CD4-positive, alpha-beta T cell (primary cell): Measurements from ENCODE around the gene FGB. TPM values are rescaled to one million over a fixed set of nuclear protein-coding genes. Genes with fewer than 3 reads are reported as not detected.

Experiments used
- ATAC-seq: fragments of 200-7000 bp; cut with Tn5 transposase; one replicate; pipeline ENCODE4 v1.10.0; 2022; ENCODE audit warnings: mild to moderate bottlenecking; ENCODE audit not compliant: poor library complexity
- CTCF ChIA-PET: fragments of 350-600 bp; sonication (Branson Sonifier 250); formaldehyde crosslinking; loops from one replicate; lab custom pipeline; 2021; ENCODE audit warnings: antibody characterized with exemption, inconsistent platforms; lab: Charles Lee
- POLR2A ChIA-PET: fragments of 350-600 bp; sonication (Branson Sonifier 250); formaldehyde crosslinking; loops from one replicate; lab custom pipeline; 2021; ENCODE audit warnings: antibody characterized with exemption, inconsistent platforms; lab: Charles Lee
- DNase-seq, 14 experiments: peaks; one replicate each; pipeline ENCODE4 v3.0.0-alpha.2; 2013 to 2020; ENCODE audit warnings: mixed read lengths in 2 of 14
- H3K27ac ChIP-seq, 2 donors: one replicate each; pipeline versions ENCODE4 v1.5.1 to v1.7.0; 2013; ENCODE audit warnings: low read length in 2 of 2, low read depth in 1 of 2, mild to moderate bottlenecking in 1 of 2
- H3K27me3 ChIP-seq, 2 experiments: 1 replicate in 1 of 2; 2 replicates in 1 of 2; pipeline versions ENCODE4 v1.6.1 to v1.7.0; 2013; ENCODE audit warnings: low read length in 2 of 2, control low read depth in 1 of 2, mild to moderate bottlenecking in 1 of 2, moderate library complexity in 1 of 2; ENCODE audit not compliant: insufficient read depth in 2 of 2, control insufficient read depth in 1 of 2
- H3K36me3 ChIP-seq: one replicate; pipeline ENCODE4 v1.6.1; 2013; ENCODE audit warnings: low read length, control low read depth; ENCODE audit not compliant: insufficient read depth
- H3K4me1 ChIP-seq: one replicate; pipeline ENCODE4 v1.6.1; 2013; ENCODE audit warnings: low read length, control low read depth; ENCODE audit not compliant: insufficient read depth
- H3K4me3 ChIP-seq: one replicate; pipeline ENCODE4 v1.5.1; 2013; ENCODE audit warnings: mild to moderate bottlenecking, low read length, moderate library complexity
- H3K9me3 ChIP-seq, 2 experiments: 1 replicate in 1 of 2; 2 replicates in 1 of 2; pipeline versions ENCODE4 v1.6.1 to v1.7.0; 2013; ENCODE audit warnings: low read length in 2 of 2, mild to moderate bottlenecking in 2 of 2, control low read depth in 1 of 2, moderate library complexity in 1 of 2; ENCODE audit not compliant: control insufficient read depth in 1 of 2, insufficient read depth in 1 of 2
- H3K27ac Mint-ChIP-seq: one replicate; pipeline ENCODE4 v1.8.0; 2020; ENCODE audit warnings: mixed read lengths
- H3K27me3 Mint-ChIP-seq: one replicate; pipeline ENCODE4 v1.8.0; 2021; ENCODE audit warnings: mixed read lengths
- H3K36me3 Mint-ChIP-seq: one replicate; pipeline ENCODE4 v1.8.0; 2021; ENCODE audit warnings: low read depth, mixed read lengths
- H3K4me1 Mint-ChIP-seq: one replicate; pipeline ENCODE4 v1.8.0; 2021; ENCODE audit warnings: low read depth, mixed read lengths
- H3K4me3 Mint-ChIP-seq: one replicate; pipeline ENCODE4 v1.8.0; 2020; ENCODE audit warnings: mild to moderate bottlenecking, mixed read lengths
- H3K9me3 Mint-ChIP-seq: one replicate; pipeline ENCODE4 v1.8.0; 2020; ENCODE audit warnings: mixed read lengths
- CTCF ChIP-seq: fragments of 200-600 bp; IDR thresholded peaks from one replicate; pipeline ENCODE4 v1.8.0; 2022; ENCODE audit warnings: antibody characterized with exemption, mild to moderate bottlenecking
- intact Hi-C, 2 experiments: fragments of 100-400 bp; cut with DNase I in 1 of 2; cut with micrococcal nuclease in 1 of 2; formaldehyde crosslinking; loops; one replicate each; pipeline versions ENCODE4 v1.15.1 to v1.9.0; 2023 to 2025; cut with DNase I, micrococcal nuclease
- total RNA-seq, 174 experiments: library from RNA in 2 of 174; stranded (reverse) in 2 of 174; gene quantifications; one replicate each; pipeline ENCODE4 v1.2.3 and lab custom pipeline; 2021 to 2026

The FGB gene
- total RNA-seq, 2 experiments from 2014 or later = not detected

- TF ChIP-seq CTCF = no peak
- no peaks in the 10 kb centered on the region for H3K9me3 Mint-ChIP-seq
- no peaks in the 10 kb centered on the region for H3K36me3 ChIP-seq
- no peak overlapping the region for H3K27ac ChIP-seq
- no peaks in the 10 kb centered on the region for H3K9me3 ChIP-seq
- H3K27ac Mint-ChIP-seq = no peak overlapping the region
- no peaks in the 10 kb centered on the region for H3K36me3 Mint-ChIP-seq
- H3K4me3 ChIP-seq = no peak overlapping the region
- no peaks in the 10 kb centered on the region for H3K4me1 ChIP-seq
- H3K27me3 ChIP-seq = peaks cover 0 to 10% of the 10 kb centered on the region in 2 experiments
- CTCF ChIA-PET = no interaction called here
- H3K4me1 Mint-ChIP-seq = no peaks in the 10 kb centered on the region
- DNase-seq = no peak
- H3K27me3 Mint-ChIP-seq = peaks cover 31% of the 10 kb centered on the region
- intact Hi-C loops = no loop called here
- no peak overlapping the region for H3K4me3 Mint-ChIP-seq
- POLR2A ChIA-PET = no interaction called here
- ATAC-seq = no peak
Measured at GRCh38 chr4:154602404-154603020, 39.7 kb downstream of the FGB start.

- Mint-ChIP-seq H3K36me3 (no peaks in the 10 kb centered on the region), H3K4me3 (no peak overlapping the region), H3K4me1 (no peaks in the 10 kb centered on the region), H3K27me3 (peaks cover 33% of the 10 kb centered on the region), H3K9me3 (no peaks in the 10 kb centered on the region), H3K27ac (no peak overlapping the region)
- Histone ChIP-seq H3K4me3 (no peak overlapping the region), H3K9me3 (no peaks in the 10 kb centered on the region), H3K27ac (no peak overlapping the region), H3K27me3 (peaks cover 2 to 10% of the 10 kb centered on the region in 2 experiments), H3K36me3 (no peaks in the 10 kb centered on the region), H3K4me1 (no peaks in the 10 kb centered on the region)
- intact Hi-C loops = no loop called here
- ChIA-PET POLR2A (no interaction called here), CTCF (no interaction called here)
- TF ChIP-seq CTCF = no peak
- no peak for ATAC-seq
- DNase-seq = no peak
Measured at GRCh38 chr4:154603033-154603943, 40.5 kb downstream of the FGB start.

GRCh38 chr4:154604696-154605200 lies 41.9 kb downstream of the FGB start:
- H3K9me3 Mint-ChIP-seq = no peaks in the 10 kb centered on the region
- no peak overlapping the region for H3K4me3 Mint-ChIP-seq
- H3K27me3 Mint-ChIP-seq = peaks cover 45% of the 10 kb centered on the region
- no peaks in the 10 kb centered on the region for H3K4me1 ChIP-seq
- H3K27me3 ChIP-seq = peaks cover 5 to 22% of the 10 kb centered on the region in 2 experiments
- ChIA-PET POLR2A (no interaction called here), CTCF (interaction anchor here (1.5 kb wide), 1 partner anchor 52 kb away, joined by 3 read pairs; no protein-coding TSS in a partner anchor)
- ATAC-seq (no peak), DNase-seq (no peak)
- no peak overlapping the region for H3K27ac ChIP-seq
- no peak overlapping the region for H3K4me3 ChIP-seq
- no peaks in the 10 kb centered on the region for H3K9me3 ChIP-seq
- no peaks in the 10 kb centered on the region for H3K4me1 Mint-ChIP-seq
- H3K27ac Mint-ChIP-seq = no peak overlapping the region
- no peaks in the 10 kb centered on the region for H3K36me3 ChIP-seq
- TF ChIP-seq CTCF = no peak
- intact Hi-C loops = no loop called here
- H3K36me3 Mint-ChIP-seq = no peaks in the 10 kb centered on the region
